Activated T-helper 9 cell treated with anti-CD3 and anti-CD28 coated beads, Interleukin-2, amount 50 U/mL, for 16 hours (primary cell): ENCODE measurements around the gene MPRIP.
"Not testable (repeated sequence)": the region's sequence is repeated elsewhere in the genome, so short reads cannot be mapped to it uniquely, and the experiment has no call there.

Experiments used
- DNase-seq: peaks from one replicate; pipeline ENCODE4 v3.0.0-alpha.2; 2020; ENCODE audit warnings: low read depth

MPRIP gene

GRCh38 chr17:17184985-17185757 is 142.9 kb downstream of the MPRIP start:
- DNase-seq = not testable (repeated sequence)

GRCh38 chr17:17186051-17186450 is 143.8 kb downstream of the MPRIP start:
- DNase-seq = peak; percentile 49

DNA sequence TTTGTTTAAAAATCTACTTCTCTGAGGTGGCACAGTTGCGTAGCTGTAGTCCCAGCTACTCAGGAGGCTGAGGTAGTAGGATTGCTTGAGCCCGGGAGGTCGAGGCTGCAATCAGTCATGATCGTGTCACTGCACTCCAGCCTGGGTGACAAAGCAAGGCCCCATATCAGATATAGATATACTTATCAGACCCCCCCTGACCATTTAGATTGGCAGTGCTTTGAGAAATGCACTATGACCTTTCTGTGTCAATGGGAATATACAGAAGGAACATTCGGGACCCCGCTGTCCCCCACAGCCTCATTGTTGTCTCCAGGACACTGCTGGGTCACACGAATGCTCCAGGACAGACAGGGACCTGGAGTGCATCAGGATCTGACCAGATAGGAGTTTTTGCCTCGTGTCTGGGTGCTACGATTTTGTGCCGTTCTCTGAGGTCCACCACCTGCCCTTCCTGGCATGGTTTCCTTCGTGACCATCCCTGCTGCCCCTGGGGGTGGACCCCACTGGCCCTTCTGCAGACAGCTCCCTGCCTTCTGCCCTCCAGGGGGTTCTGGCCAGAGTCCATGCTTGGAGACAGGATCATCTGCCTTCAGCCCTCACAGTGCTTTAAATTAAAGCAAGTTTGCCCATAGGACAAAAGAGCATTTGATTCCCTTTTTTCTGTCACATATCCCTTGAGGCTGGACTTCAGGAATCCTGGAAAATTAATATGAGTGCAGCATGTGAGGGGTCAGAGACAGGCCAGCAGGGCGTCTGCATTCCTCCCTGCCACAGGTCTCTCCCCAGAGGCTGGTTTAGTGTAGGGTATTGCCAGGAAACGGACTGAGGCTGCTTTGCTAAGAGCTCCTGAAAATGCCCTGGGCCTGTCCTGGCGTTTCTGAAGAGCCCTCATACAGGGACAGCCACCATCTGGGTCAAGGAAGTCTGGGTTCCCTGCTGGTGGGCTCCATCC is 144.6 kb downstream of the MPRIP start:
- no peak for DNase-seq

DNA sequence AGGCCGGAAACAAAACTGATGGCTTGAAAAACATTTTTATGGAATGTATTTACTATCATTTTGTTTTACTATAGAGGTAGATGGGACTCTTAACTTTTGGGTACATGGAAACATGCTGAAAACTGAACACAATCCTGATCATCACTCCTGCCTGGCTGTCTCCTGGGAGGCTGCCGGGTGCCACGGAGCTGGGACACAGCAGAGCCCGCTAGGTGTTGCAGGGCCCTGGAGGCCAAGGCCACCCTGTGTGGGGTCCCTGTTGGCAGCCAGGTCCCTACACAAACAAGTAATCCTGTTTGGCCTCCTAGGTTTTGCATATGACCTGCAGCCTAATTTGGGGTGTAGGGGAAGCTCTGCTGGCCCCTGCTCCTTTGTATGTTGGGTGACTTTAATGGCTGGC is 146.3 kb downstream of the MPRIP start:
- DNase-seq = no peak

DNA sequence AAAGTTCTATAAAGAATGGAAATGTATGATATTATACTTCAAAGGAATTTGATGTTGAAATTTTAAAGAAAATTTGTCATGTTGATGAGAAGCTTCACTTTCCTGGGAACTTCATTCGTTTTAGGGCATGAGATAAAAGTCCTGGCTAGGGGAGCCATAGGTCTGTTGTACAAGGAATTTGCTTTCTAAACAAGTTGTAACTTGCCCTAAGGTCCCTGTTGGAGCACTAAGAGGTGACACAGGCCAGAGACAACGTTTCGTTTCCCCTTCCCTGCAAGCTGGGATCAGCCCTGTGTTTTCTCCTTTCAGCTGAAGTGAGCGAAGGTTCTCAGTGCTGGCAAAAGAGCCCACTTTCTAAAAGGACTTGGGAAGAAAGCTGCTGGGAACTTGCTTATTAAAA is 147.3 kb downstream of the MPRIP start:
- DNase-seq = no peak

DNA sequence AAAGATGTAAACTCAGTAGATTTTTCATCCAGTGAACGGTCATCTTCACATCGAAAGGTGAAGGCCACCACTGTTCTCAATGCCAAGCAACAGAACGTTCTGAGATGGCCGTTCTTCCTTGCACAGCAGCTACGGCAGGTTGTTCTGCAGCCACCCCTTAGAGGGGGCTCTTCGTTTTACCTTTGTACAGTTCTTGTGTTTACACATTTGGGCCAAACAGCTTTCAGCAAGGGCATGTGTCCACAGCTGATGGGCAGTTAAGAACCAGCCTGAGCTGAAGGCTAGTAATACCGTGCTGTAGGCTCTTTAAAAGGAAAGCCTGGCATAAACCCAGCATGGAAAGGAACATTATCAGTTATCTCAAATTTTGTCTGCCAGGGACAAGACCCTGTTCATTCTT is 147.9 kb downstream of the MPRIP start:
- DNase-seq = no peak

DNA sequence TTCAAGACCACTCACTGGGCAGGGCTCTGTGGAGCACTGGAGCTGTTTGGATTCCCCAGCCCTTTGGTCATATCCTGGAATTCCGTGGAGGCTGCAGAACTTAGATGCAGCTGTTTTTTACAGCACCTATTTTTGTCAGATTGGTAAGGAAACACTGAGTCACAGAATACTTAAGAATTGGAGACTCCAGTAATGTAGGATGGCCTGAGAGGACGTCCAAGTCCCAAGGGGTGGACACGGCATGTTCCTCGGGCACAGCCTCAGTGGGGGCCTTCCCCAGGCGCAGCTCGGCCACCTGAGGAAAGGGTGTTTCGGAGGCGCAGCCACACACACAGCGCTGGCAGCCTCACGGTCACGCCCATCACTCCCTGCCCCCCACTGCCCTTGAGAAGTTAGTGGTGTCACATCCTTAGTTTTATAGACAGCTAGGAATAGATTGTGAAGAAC is 149.1 kb downstream of the MPRIP start:
- DNase-seq = no peak

GRCh38 chr17:17191961-17192381 is 149.7 kb downstream of the MPRIP start:
- DNase-seq = no peak

DNA sequence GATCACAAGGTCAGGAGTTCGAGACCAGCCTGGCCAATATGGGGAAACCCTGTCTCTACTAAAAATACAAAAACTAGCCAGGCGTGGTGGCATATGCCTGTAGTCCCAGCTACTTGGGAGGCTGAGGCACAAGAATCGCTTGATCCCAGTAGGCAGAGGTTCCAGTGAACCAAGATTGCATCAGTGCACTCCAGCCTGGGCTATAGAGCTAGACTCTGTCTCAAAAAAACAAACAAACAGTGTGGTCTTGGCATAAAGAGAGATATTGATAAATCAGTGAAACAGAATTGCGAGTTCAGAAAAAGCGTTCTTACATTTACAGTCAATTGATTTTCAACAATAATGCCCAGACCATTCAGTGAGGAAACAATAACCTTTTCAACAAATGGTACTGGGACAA is 153.2 kb downstream of the MPRIP start:
- DNase-seq = not testable (repeated sequence)

GRCh38 chr17:17196776-17197175 is 154.5 kb downstream of the MPRIP start:
- no peak for DNase-seq

DNA sequence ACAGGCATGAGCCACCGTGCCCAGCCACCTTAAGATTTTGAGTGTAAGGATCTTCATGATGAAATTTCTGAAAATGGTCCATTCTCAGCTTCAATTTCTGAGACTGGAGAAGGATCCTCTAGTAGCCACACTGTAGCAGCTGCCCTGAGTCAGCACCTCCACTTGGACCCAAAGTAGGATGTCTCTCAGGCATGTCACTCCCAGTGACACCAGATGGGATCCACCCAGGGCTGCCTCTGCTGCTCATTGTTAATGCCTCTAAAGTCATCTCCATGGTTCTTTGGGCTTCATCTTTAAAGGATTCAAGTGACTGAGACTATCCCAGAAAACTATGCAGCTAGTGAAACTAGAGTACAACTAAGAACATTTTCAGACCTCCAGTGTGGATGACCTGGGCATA is 156.0 kb downstream of the MPRIP start:
- no peak for DNase-seq

GRCh38 chr17:17200311-17200710 is 158.1 kb downstream of the MPRIP start:
- DNase-seq = no peak

- DNase-seq = no peak
Measured at GRCh38 chr17:17200831-17201230, 158.6 kb downstream of the MPRIP start.

DNA sequence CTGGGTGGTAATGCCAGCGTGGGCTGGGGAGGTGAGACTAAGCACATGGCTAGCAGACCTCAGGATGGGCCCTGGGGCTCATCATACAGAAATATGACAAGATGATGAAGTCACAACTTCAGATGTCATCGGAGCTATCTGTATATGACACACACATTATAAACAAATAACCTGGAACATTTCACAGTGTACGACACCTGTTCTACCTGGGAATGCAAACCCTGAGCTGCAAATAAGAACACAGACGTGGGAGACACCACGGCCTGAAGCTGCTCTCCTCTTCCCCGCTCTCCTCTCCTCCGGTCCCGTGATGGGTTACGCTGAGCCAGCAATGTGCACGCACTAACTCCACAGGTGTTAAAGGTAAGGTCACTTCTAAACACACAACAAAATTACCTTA is 159.0 kb downstream of the MPRIP start:
- no peak for DNase-seq

GRCh38 chr17:17201907-17202306 is 159.7 kb downstream of the MPRIP start:
- DNase-seq = no peak

- no peak for DNase-seq
Measured at GRCh38 chr17:17203173-17203730, 161.0 kb downstream of the MPRIP start.

DNA sequence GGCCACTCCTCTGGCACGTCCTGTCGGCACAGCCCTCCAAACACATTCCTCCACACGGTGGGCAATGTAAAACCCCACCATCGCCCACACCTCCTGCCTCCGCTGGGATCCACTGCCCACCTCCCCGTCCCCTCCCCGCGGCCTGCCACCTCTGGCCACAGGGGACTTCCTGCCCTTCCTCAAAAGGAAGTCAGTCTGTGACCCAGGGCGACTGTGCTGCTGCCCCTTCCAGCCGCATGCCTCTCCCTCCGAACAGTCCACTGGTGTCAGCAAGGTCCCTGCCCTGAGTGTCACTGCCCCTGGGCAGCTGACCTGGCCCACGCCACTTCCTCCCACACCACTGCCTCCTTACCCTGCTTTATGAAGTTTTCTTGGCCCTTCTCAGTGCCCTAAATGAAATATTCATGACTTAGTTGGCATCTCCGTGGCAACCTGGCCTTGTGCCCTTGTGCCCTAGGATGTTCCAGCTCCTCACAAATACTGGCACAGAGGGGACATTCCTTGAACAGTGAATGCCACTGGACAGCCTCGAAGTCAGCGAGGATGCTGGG is 161.9 kb downstream of the MPRIP start:
- no peak for DNase-seq

DNA sequence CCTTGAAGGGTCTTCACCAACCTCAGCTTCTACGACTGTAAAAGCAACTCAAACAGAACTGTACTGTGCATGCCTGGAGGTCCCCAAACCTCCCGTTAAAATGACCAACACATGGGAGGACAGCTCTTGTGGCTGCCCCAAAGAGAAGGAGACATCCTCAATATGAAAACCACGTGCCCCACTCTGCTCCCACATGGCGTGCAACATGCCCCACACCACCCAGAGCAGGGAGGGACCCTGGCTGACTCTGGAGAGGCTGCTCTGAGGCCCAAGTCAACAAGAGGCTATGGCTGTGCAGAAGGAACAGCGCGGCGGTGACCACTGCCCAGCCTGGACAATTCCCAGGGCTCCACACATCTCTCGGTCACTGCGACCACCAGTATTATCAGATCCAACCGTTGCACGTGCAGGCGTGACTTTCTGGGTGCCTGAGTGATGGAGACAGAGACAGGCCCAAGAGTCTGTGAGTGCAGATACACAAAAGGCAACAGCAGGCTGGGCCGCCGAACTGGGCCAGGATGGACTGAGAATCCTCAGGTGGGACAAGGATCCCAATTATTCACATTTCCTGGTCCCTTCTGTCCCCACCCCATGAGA is 162.5 kb downstream of the MPRIP start:
- DNase-seq = no peak

- DNase-seq = peak; percentile 61
Measured at GRCh38 chr17:17205368-17206123, 163.3 kb downstream of the MPRIP start.

- peak; percentile 90 for DNase-seq
Measured at GRCh38 chr17:17206124-17206912, 164.1 kb downstream of the MPRIP start, which contains the start of gene PLD6. TSS of gene PLD6 (minus strand) at chr17:17206333. CDS start at chr17:17206286, 47 bp downstream.
